Measurements from ENCODE around the gene BSCL2.
A peak's percentile ranks its signal among the peaks of the same experiment; 100 is the strongest.
"Not testable (repeated sequence)": the region's sequence is repeated elsewhere in the genome, so short reads cannot be mapped to it uniquely, and the experiment has no call there.

Gene BSCL2

GRCh38 chr11:62702246-62702645 lies 5.0 kb downstream of the BSCL2 start:
- DNase-seq (ENCODE audit: low read depth) = no peak
- TF ChIP-seq, protein P1, sequence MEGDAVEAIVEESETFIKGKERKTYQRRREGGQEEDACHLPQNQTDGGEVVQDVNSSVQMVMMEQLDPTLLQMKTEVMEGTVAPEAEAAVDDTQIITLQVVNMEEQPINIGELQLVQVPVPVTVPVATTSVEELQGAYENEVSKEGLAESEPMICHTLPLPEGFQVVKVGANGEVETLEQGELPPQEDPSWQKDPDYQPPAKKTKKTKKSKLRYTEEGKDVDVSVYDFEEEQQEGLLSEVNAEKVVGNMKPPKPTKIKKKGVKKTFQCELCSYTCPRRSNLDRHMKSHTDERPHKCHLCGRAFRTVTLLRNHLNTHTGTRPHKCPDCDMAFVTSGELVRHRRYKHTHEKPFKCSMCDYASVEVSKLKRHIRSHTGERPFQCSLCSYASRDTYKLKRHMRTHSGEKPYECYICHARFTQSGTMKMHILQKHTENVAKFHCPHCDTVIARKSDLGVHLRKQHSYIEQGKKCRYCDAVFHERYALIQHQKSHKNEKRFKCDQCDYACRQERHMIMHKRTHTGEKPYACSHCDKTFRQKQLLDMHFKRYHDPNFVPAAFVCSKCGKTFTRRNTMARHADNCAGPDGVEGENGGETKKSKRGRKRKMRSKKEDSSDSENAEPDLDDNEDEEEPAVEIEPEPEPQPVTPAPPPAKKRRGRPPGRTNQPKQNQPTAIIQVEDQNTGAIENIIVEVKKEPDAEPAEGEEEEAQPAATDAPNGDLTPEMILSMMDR (conservative IDR thresholded peaks at IDR 0.05; ENCODE audit: low read length) = no peak
- H3K4me3 ChIP-seq (ENCODE audit: low read length) = no peak overlapping the region

DNA sequence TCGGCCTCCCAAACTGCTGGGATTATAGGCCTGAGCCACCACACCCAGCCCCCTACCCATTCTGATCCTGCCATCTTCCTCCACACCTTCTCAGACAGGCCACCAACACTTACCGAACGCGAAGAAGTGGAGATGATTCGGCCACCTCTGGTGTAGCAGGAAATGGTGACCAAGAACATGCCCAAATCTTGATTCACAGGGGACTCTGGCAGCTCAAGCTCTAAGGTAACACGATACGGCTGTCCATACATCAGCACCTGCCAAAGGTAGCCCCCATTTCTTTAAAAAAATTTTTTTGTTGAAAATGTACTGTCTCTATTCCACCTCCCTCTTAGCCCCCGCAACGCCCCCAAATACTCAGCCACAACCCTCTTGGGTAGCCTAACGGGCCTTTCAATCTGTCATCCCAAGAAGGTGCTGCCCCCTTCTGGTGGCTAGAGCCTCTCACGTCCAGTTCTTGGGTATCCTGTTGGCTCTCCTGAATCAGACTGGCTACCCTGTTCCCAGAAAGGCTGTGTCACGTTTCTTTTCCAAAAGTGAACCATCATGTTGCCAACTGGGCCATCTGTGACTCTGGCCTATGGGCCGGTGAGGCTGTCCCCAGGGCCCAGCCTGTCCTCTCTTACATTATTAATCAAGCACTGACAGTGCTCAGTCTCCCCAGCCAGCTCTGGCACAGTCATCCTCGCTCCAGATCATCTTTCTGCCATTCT lies 12.6 kb downstream of the BSCL2 start:
- DNase-seq (ENCODE audit: low read depth) = peak; percentile 85
- TF ChIP-seq, protein P1 (conservative IDR thresholded peaks at IDR 0.05; ENCODE audit: low read length) = peak; percentile 90
- no peak overlapping the region for H3K4me3 ChIP-seq (ENCODE audit: low read length)

DNA sequence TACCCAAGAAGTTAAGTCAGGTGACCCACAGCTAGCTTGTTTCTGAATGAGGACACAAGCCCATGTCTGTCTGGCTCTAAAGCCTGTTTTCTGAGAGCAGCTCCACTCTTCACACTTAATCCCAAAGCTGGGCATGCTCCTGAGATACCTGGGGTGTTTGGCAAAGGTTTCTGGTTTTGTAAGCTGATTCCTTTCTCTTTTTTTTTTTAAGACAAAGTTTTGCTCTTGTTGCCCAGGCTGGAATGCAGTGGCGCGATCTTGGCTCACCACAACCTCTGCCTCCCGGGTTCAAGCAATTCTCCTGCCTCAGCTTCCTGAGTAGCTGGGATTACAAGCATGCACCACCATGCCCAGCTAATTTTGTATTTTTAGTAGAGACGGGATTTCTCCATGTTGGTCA lies 13.6 kb downstream of the BSCL2 start:
- H3K4me3 ChIP-seq (ENCODE audit: low read length); DNase-seq (ENCODE audit: low read depth): not testable (repeated sequence)

- peak; percentile 99 for DNase-seq (ENCODE audit: low read depth)
- TF ChIP-seq, protein P1 (conservative IDR thresholded peaks at IDR 0.05; ENCODE audit: low read length) = peak; percentile 16; the same call in 1 of the 2 replicates
These were observed 17.6 kb downstream of the BSCL2 start, which contains the start of gene LRRN4CL for GRCh38 chr11:62689421-62690183. TSS of gene LRRN4CL (minus strand) at chr11:62689530. CDS start at chr11:62688508, 1,022 bp downstream.

GRCh38 chr11:62688491-62688890 lies 18.7 kb downstream of the BSCL2 start:
- peak overlapping the region; percentile 70 for H3K4me3 ChIP-seq (ENCODE audit: low read length)
- TF ChIP-seq, protein P1 (conservative IDR thresholded peaks at IDR 0.05; ENCODE audit: low read length) = no peak
- DNase-seq (ENCODE audit: low read depth) = peak; percentile 29

More at GRCh38 chr11:62689421-62690183, 17.6 kb downstream of the BSCL2 start, which contains the start of gene LRRN4CL:
- peak within 1 kb of the TSS; percentile 70 for H3K4me3 ChIP-seq (ENCODE audit: low read length)

DNA sequence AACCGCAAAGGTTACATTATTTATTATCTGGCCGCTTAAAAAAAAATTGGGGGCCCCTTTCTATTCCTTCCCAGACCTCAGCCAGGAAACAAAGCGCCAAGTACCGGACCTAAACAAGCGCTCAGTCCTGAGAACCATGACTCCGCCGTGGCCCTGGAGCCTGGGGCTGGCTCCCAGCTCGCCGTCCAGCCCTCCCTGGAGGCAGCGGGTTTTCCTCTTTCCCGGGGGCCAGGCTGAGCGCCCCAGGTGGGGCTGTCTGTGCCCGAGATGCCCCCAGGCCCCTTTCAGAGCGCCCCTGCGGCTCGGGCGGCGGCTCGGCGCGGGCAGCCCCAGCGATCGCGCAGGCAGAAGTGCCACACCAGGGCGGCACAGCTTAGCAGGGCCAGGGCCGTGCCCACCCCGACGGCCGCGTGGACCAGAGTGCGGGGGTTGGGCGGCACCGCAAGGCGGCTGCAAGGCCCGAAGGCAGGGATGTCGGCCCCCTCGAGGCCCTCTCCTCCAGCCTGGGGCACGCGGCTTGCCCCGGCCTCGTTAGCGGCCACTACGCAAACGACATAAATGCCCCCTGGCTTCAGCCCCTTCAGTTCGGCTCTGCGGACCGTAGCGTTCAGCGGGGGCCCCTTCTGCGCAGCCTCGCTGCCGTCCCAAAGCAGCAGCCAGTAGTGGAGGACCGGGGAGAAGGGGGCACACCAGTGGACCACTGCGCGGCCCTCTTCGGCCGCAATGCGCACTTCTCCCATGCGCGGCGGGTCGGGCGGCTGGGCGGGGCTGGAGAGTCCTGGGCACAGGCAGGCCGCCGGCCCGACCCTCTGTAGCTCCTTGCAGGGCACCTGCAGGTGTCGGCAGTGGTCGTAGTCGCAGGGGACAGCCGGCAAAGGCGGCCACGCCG lies 19.5 kb downstream of the BSCL2 start:
- no peak for DNase-seq (ENCODE audit: low read depth)
- H3K4me3 ChIP-seq (ENCODE audit: low read length) = peak overlapping the region; percentile 70
- TF ChIP-seq, protein P1 (conservative IDR thresholded peaks at IDR 0.05; ENCODE audit: low read length) = no peak

DNA sequence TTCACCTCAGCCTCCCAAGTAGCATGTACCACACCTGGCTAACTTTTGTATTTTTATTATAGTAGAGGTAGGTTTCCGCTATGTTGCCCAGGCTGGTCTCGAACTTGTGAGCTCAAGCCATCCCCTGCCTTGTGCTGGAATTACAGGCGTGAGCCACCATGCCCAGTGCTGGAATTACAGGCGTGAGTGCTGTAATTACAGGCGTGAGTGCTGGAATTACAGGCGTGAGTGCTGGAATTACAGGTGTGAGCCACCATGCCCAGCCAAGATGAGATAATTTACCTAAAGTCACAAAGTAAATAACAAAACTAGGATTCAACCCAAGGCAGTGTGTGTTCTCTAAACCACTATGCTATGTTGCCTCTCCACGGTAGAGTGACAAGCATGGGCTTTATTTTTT lies 24.7 kb downstream of the BSCL2 start:
- no peak for DNase-seq (ENCODE audit: low read depth)
- H3K4me3 ChIP-seq (ENCODE audit: low read length) = no peak overlapping the region
- TF ChIP-seq, protein P1 (conservative IDR thresholded peaks at IDR 0.05; ENCODE audit: low read length) = no peak

All from AG10803 (cell line).